A204.1 (cell line): ENCODE measurements around the gene ADAT2.

Experiments used
- FAIRE-seq: peaks from 2 replicates; lab custom pipeline; 2012; peaks lifted over from hg19 to GRCh38; lab: Jason Lieb, UNC

ADAT2 gene

GRCh38 chr6:143397227-143398222 is 53.0 kb downstream of the ADAT2 start:
- no peak for FAIRE-seq

- FAIRE-seq, result no peak
Observed at GRCh38 chr6:143396497-143397226, 53.8 kb downstream of the ADAT2 start.

DNA sequence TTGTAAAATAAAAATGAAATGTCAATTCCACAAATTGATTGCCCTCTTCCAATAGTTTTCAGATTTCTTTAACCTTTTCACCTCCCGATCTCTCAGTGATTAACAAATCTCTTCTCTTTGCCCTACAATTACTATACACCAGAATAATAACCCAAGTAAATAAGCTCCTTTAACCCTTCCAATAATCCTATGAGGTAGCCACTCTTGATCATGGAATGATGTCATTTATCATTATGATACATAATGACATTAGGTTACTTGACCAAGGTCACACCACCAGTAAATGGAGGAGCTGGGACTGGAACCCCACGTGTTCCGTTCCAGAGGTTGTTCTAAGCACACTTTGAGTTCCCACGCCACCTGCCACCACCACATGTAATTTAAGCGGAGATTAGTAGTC is 54.8 kb downstream of the ADAT2 start:
- no peak for FAIRE-seq

DNA sequence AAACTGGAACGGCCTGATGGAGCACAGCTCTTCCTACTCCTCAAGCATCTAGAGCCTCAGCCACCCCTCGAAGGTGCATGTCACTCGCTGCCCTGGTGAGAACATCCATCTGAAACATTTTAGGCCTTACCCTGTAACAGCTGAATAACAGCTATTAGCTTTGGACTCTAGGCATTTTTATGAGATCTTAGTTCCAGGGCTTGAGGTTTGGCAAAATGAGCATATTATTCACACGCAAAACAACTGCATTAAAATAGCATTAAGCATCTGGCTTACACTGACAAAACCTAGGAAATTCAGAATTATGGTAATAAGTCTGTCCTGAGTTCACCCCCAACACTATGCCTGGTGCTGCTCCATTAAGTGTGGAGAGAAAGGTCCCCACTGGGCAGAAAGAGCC is 56.1 kb downstream of the ADAT2 start:
- FAIRE-seq, result no peak

GRCh38 chr6:143390278-143390677 is 60.2 kb downstream of the ADAT2 start:
- no peak for FAIRE-seq

GRCh38 chr6:143385636-143386035 is 64.9 kb downstream of the ADAT2 start:
- FAIRE-seq, result no peak

GRCh38 chr6:143376861-143377260 is 73.6 kb downstream of the ADAT2 start:
- no peak for FAIRE-seq

DNA sequence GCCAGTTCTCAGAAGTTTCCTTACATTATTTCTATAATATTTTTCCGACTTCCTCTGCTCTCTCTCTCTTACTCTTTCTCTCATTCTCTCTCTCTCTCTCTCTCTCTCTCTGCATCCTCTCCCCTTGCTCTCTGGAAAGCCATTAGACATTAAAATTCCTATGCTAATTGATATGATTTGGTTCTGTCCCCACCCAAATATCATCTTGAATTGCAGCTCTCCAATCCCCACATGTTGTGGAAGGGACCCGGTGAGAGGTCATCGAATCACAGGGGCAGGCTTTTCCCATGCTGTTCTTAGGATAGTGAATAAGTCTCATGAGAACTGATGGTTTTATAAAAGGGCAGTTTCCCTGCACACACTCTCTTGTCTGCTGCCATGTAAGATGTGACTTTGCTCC is 74.1 kb downstream of the ADAT2 start:
- FAIRE-seq, result no peak

GRCh38 chr6:143375022-143375585 is 75.4 kb downstream of the ADAT2 start:
- no peak for FAIRE-seq

GRCh38 chr6:143374014-143374413 is 76.5 kb downstream of the ADAT2 start:
- FAIRE-seq, result no peak
